ENCODE measurements around the gene SPHKAP.

Gene SPHKAP

GRCh38 chr2:227933884-227934283 lies 247.6 kb downstream of the SPHKAP start:
- TF ChIP-seq REST (IDR thresholded peaks at IDR 0.05; ENCODE audit: insufficient read depth in 1 of 2, low read depth in 2 of 2, low read length in 2 of 2) (no peak), TAF1 (IDR thresholded peaks at IDR 0.05; ENCODE audit: borderline replicate concordance, insufficient read depth, low read length) (no peak), FOXP2 (optimal IDR thresholded peaks at IDR 0.05; ENCODE audit: borderline replicate concordance, extremely low read depth, extremely low read length, insufficient read depth) (no peak), SIN3A (IDR thresholded peaks at IDR 0.05; ENCODE audit: borderline replicate concordance, insufficient read depth, low read length) (no peak), POLR2AphosphoS5 (IDR thresholded peaks at IDR 0.05; ENCODE audit: low read depth, low read length) (no peak)

GRCh38 chr2:227932403-227932802 lies 249.1 kb downstream of the SPHKAP start:
- TF ChIP-seq POLR2AphosphoS5 (IDR thresholded peaks at IDR 0.05; ENCODE audit: low read depth, low read length): no peak
- TF ChIP-seq SIN3A (IDR thresholded peaks at IDR 0.05; ENCODE audit: borderline replicate concordance, insufficient read depth, low read length): no peak
- no peak for TF ChIP-seq TAF1 (IDR thresholded peaks at IDR 0.05; ENCODE audit: borderline replicate concordance, insufficient read depth, low read length)
- no peak for TF ChIP-seq FOXP2 (optimal IDR thresholded peaks at IDR 0.05; ENCODE audit: borderline replicate concordance, extremely low read depth, extremely low read length, insufficient read depth)
- no peak for TF ChIP-seq REST (IDR thresholded peaks at IDR 0.05; ENCODE audit: insufficient read depth in 1 of 2, low read depth in 2 of 2, low read length in 2 of 2)

GRCh38 chr2:227932001-227932400 lies 249.5 kb downstream of the SPHKAP start:
- TF ChIP-seq TAF1 (IDR thresholded peaks at IDR 0.05; ENCODE audit: borderline replicate concordance, insufficient read depth, low read length) (no peak), SIN3A (IDR thresholded peaks at IDR 0.05; ENCODE audit: borderline replicate concordance, insufficient read depth, low read length) (no peak), POLR2AphosphoS5 (IDR thresholded peaks at IDR 0.05; ENCODE audit: low read depth, low read length) (no peak), REST (IDR thresholded peaks at IDR 0.05; ENCODE audit: insufficient read depth in 1 of 2, low read depth in 2 of 2, low read length in 2 of 2) (no peak)

All from PFSK-1 (cell line).